ENCODE results near the gene SSMEM1. TPM values are rescaled to one million over a fixed set of nuclear protein-coding genes. Genes with fewer than 3 reads are reported as not detected.

The SSMEM1 gene
- total and polyA plus RNA-seq, 2 of the 4 experiments (the other 2 are of a cell fraction): 0.07 TPM; not detected in 1

- Histone ChIP-seq H3K23ac (ENCODE audit: low read depth, low read length) (no peak overlapping the region), H3K27me3 (ENCODE audit: control insufficient read depth, insufficient read depth, low read length) (peaks cover 7% of the 10 kb centered on the region; the same call in 1 of the 2 replicates), H2BK5ac (ENCODE audit: low read depth, low read length, poor library complexity, severe bottlenecking) (no peak overlapping the region), H2AK9ac (replicated peaks; ENCODE audit: low read depth, low read length, poor library complexity) (no peak overlapping the region), H3K79me1 (ENCODE audit: low read depth in 1 of 2, low read length in 2 of 2) (no peaks in the 10 kb centered on the region), H3K9ac (ENCODE audit: low read depth, low read length) (no peak overlapping the region), H2BK120ac (ENCODE audit: low read depth, low read length) (no peak overlapping the region), H3K14ac (replicated peaks; ENCODE audit: low read depth, low read length) (no peak overlapping the region), H3K9me3 (ENCODE audit: control insufficient read depth, insufficient read depth, low read length) (no peaks in the 10 kb centered on the region), H4K20me1 (ENCODE audit: insufficient read depth, low read length) (no peaks in the 10 kb centered on the region), H2BK20ac (ENCODE audit: low read depth, low read length) (no peak overlapping the region), H4K91ac (ENCODE audit: insufficient read depth, low read depth, low read length) (no peak overlapping the region), H2AK5ac (ENCODE audit: low read depth, low read length) (no peak overlapping the region), H3K4me1 (ENCODE audit: control insufficient read depth, insufficient read depth, low read length) (no peaks in the 10 kb centered on the region), H3K56ac (ENCODE audit: extremely low read depth, insufficient read depth, low read length) (no peak overlapping the region), H2BK15ac (ENCODE audit: low read depth, low read length) (no peak overlapping the region), H3K18ac (ENCODE audit: low read depth, low read length) (no peak overlapping the region), H4K5ac (ENCODE audit: low read depth, low read length) (no peak overlapping the region), H4K8ac (ENCODE audit: low read depth in 2 of 2, low read length in 2 of 2) (no peak overlapping the region), H3K4me2 (ENCODE audit: low read depth, low read length) (no peak overlapping the region), H3K36me3 (ENCODE audit: control insufficient read depth, insufficient read depth, low read length) (no peaks in the 10 kb centered on the region), H3K4ac (ENCODE audit: low read depth, low read length) (no peak overlapping the region), H3K27ac (ENCODE audit: insufficient read depth, low read length) (no peak overlapping the region), H2AFZ (replicated peaks; ENCODE audit: low read length, poor library complexity) (no peak overlapping the region), H3K9me1 (ENCODE audit: insufficient read depth, low read length) (no peaks in the 10 kb centered on the region), H3K4me3 (ENCODE audit: insufficient read depth, low read depth, low read length) (no peak overlapping the region)
- no peak for ATAC-seq (ENCODE audit: low read depth)
- BruUV-seq (replicated peaks): no TSS peak
- ChIA-PET CTCF (no interaction called here), POLR2A (ENCODE audit: unreplicated experiment) (no interaction called here)
- in situ Hi-C loops (cut with MboI; ENCODE audit: low sequenced_read_pairs): no loop called here
- TF ChIP-seq CEBPB (IDR thresholded peaks at IDR 0.05; ENCODE audit: low read depth, low read length): no peak
- no peak for TF ChIP-seq MXI1 (IDR thresholded peaks at IDR 0.05; ENCODE audit: borderline replicate concordance, low read depth, low read length)
- no peak for TF ChIP-seq RAD21 (IDR thresholded peaks at IDR 0.05; ENCODE audit: low read length)
- no peak for TF ChIP-seq MAFK (IDR thresholded peaks at IDR 0.05; ENCODE audit: low read depth, low read length)
- TF ChIP-seq BHLHE40 (IDR thresholded peaks at IDR 0.05; ENCODE audit: low read depth, low read length): no peak
- TF ChIP-seq FOS (IDR thresholded peaks at IDR 0.05; ENCODE audit: low read depth, low read length): no peak
- no peak for TF ChIP-seq ELK1 (IDR thresholded peaks at IDR 0.05; ENCODE audit: borderline replicate concordance, low read depth, low read length)
- no peak for TF ChIP-seq RFX5 (IDR thresholded peaks at IDR 0.05; ENCODE audit: low read depth, low read length)
- TF ChIP-seq CHD1 (IDR thresholded peaks at IDR 0.05; ENCODE audit: low read depth, low read length): no peak
- no peak for TF ChIP-seq SMC3 (IDR thresholded peaks at IDR 0.05; ENCODE audit: low read depth, low read length)
- TF ChIP-seq MAZ (IDR thresholded peaks at IDR 0.05; ENCODE audit: borderline replicate concordance, low read depth, low read length): no peak
- TF ChIP-seq NFE2L2 (IDR thresholded peaks at IDR 0.05; ENCODE audit: low read depth, low read length): no peak
- intact Hi-C loops (cut with micrococcal nuclease): no loop called here
- no peak for DNase-seq
- WGBS, 2 experiments (ENCODE audit: extremely low coverage in 2 of 2, insufficient read length in 1 of 2): 85% methylated on average over 2 of the region's 5 CpGs; no CpG with 5 or more reads in 1 of the 2 experiments
- dilution Hi-C loops (cut with HindIII; ENCODE audit: low sequenced_read_pairs, unreplicated experiment): no loop called here
Observed at GRCh38 chr7:130218806-130219620, 11.4 kb downstream of the SSMEM1 start.

Data from IMR-90 (cell line).